Large intestine (tissue), 3 donors: ENCODE measurements around the gene ETV7. TPM values are rescaled to one million over a fixed set of nuclear protein-coding genes. Genes with fewer than 3 reads are reported as not detected.

Experiments
- DNase-seq, 2 donors: peaks; one replicate each; pipeline versions ENCODE4 v3.0.0 to v3.0.0-alpha.2; 2013
- H3K27ac ChIP-seq: one replicate; pipeline ENCODE4 v1.5.1; 2013; ENCODE audit warnings: low read length
- H3K27me3 ChIP-seq: 2 replicates; pipeline ENCODE4 v1.6.1; 2013; ENCODE audit warnings: low read length; ENCODE audit not compliant: control insufficient read depth, insufficient read depth
- H3K36me3 ChIP-seq: 2 replicates; pipeline ENCODE4 v1.6.1; 2013; ENCODE audit warnings: low read length; ENCODE audit not compliant: control insufficient read depth, insufficient read depth
- H3K4me1 ChIP-seq: one replicate; pipeline ENCODE4 v1.6.1; 2013; ENCODE audit warnings: low read length; ENCODE audit not compliant: control insufficient read depth, insufficient read depth
- H3K4me3 ChIP-seq: one replicate; pipeline ENCODE4 v1.5.1; 2013; ENCODE audit warnings: low read length
- H3K9me3 ChIP-seq: one replicate; pipeline ENCODE4 v1.6.1; 2013; ENCODE audit warnings: mild to moderate bottlenecking, low read depth, low read length, moderate library complexity; ENCODE audit not compliant: control insufficient read depth
- WGBS: methylation state at CpG from one replicate; pipeline ENCODE4 v1.1.5; 2013; ENCODE audit warnings: low lambda C conversion rate; ENCODE audit not compliant: insufficient coverage; 5-methylcytosine and 5-hydroxymethylcytosine counted together
- polyA plus RNA-seq: library from polyadenylated mRNA; unstranded; fragments of 120-200 nt; gene quantifications from one replicate; pipeline ENCODE4 v1.2.1, GENCODE V29; 2013

The ETV7 gene
- polyA plus RNA-seq, 1 donor, result 9.3 TPM

DNA sequence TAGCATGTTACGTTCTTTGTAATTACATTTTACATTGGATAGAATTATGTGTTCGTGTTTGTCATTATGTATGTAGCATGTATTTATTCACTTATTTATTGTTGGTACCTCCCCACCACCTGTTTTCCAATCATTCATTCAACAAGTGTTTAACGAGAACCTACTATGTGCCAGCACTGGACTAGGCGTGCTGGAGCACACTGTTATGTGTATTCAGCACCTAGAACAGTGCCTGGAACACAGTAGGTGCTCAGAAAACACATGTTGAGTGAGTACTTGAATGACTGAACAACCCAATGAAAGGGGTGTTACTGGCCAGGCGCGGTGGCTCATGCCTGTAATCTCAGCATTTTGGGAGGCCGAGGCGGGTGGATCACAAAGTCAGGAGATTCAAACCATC lies 11.3 kb downstream of the ETV7 start:
- no peaks in the 10 kb centered on the region for H3K27me3 ChIP-seq
- no peak overlapping the region for H3K27ac ChIP-seq
- WGBS, result 83% methylated on average over 1 of the region's 8 CpGs
- H3K36me3 ChIP-seq, result no peaks in the 10 kb centered on the region
- no peaks in the 10 kb centered on the region for H3K4me1 ChIP-seq
- DNase-seq, result no peak
- H3K4me3 ChIP-seq, result no peak overlapping the region
- no peaks in the 10 kb centered on the region for H3K9me3 ChIP-seq

DNA sequence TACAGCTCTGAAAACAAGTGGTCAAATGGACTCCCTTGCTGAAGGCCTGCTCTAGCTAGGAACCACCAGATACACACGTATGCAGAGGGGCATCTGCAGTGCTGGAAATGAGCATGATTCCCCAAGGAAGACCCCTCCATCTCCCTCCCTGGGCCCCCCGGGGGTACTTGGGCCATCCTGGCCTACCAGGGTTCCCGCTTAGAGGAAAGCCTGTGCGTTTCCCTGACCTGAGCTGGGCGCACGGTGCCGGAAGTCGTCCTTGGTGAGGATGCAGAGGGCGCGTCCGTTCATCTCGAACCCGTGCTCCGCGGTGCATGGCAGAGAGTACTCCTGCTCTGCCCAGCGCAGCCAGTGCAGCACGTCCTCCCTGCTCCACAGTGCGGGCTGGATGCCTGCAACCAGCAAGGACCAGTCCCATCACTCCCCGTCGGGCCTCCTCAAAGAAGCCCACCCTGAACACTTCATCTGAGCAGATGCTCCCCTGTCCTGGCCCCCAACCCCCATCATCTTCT lies 11.8 kb downstream of the ETV7 start:
- Histone ChIP-seq H3K27me3 (no peaks in the 10 kb centered on the region), H3K4me3 (no peak overlapping the region), H3K9me3 (no peaks in the 10 kb centered on the region), H3K27ac (no peak overlapping the region), H3K36me3 (no peaks in the 10 kb centered on the region), H3K4me1 (no peaks in the 10 kb centered on the region)
- no peak for DNase-seq
- 100% methylated on average over 2 of the region's 20 CpGs for WGBS

DNA sequence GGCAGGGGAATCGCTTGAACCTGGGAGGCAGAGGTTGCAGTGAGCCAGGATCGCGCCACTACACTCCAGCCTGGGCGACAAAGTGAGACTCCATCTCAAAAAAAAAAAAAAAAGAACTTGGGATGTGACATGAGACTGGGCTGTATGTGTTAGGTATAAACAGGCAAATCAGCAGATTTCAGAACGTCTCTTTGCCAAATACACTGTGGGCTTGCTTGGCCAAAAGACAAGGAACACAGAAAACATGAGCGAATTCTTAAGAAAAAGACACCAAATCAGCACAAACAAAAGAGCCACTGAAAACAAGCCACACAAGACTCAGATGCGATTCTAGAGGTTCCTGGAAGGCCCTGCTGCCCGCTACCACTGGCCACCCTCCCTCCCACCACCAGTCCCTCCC lies 12.5 kb downstream of the ETV7 start:
- no peaks in the 10 kb centered on the region for H3K4me1 ChIP-seq
- no peak overlapping the region for H3K27ac ChIP-seq
- no peaks in the 10 kb centered on the region for H3K36me3 ChIP-seq
- no peak for DNase-seq
- no peak overlapping the region for H3K4me3 ChIP-seq
- 100% methylated on average over 3 of the region's 8 CpGs for WGBS
- no peaks in the 10 kb centered on the region for H3K27me3 ChIP-seq
- H3K9me3 ChIP-seq, result no peaks in the 10 kb centered on the region

DNA sequence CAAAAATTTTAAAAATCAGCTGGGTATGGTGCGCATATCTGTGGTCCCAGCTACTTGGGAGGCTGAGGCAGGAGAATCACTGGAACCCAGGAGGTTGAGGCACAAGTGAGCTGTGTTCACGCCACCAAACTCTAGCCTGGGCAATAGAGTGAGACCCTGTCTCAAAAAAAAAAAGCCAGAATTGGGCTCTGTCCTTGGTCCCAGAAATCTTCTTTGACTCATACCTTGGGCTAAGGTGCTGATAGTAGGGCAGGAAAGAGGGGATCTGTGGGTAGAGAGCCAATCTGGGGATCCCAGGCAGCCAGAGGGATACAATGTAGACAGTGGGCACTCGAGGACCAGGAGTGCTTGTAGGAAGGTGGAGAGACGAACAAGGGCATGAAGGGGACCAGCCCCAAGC lies 13.3 kb downstream of the ETV7 start:
- WGBS, result 100% methylated on average over 1 of the region's 4 CpGs
- no peak overlapping the region for H3K27ac ChIP-seq
- H3K27me3 ChIP-seq, result no peaks in the 10 kb centered on the region
- H3K36me3 ChIP-seq, result no peaks in the 10 kb centered on the region
- no peak overlapping the region for H3K4me3 ChIP-seq
- H3K9me3 ChIP-seq, result no peaks in the 10 kb centered on the region
- DNase-seq, result no peak
- no peaks in the 10 kb centered on the region for H3K4me1 ChIP-seq

GRCh38 chr6:36373368-36374019 lies 14.0 kb downstream of the ETV7 start:
- Histone ChIP-seq H3K4me1 (no peaks in the 10 kb centered on the region), H3K4me3 (no peak overlapping the region), H3K36me3 (no peaks in the 10 kb centered on the region), H3K27ac (no peak overlapping the region), H3K27me3 (no peaks in the 10 kb centered on the region), H3K9me3 (no peaks in the 10 kb centered on the region)
- DNase-seq, result no peak
- WGBS, result no CpG with 5 or more reads among the region's 15 CpGs

DNA sequence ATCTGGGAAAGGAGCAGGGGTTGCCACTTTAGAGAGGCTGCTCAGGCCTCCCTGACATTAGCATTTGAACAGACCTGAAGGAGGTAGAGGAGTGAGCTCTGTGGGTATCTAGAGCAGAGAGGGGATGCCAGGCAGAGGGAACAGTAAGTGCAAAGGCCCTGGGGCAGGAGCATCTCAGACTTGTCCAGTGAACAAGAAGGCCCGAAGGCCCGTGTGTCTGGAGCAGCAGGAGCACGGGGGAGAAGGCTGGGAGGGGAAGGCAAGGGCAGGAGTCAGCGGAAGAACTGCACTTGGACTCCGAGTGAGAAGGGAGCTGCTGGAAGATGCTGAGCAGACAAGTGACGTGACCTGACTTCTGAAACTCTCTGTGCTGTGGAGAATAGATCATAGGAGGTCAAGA lies 15.4 kb downstream of the ETV7 start:
- DNase-seq, result no peak
- no CpG with 5 or more reads among the region's 6 CpGs for WGBS
- no peaks in the 10 kb centered on the region for H3K9me3 ChIP-seq
- H3K4me1 ChIP-seq, result no peaks in the 10 kb centered on the region
- H3K27me3 ChIP-seq, result no peaks in the 10 kb centered on the region
- H3K36me3 ChIP-seq, result no peaks in the 10 kb centered on the region
- H3K27ac ChIP-seq, result no peak overlapping the region
- no peak overlapping the region for H3K4me3 ChIP-seq

- no CpG with 5 or more reads among the region's 9 CpGs for WGBS
- Histone ChIP-seq H3K4me1 (peaks cover 4% of the 10 kb centered on the region), H3K4me3 (no peak overlapping the region), H3K27me3 (no peaks in the 10 kb centered on the region), H3K27ac (no peak overlapping the region), H3K36me3 (no peaks in the 10 kb centered on the region), H3K9me3 (no peaks in the 10 kb centered on the region)
- DNase-seq, result no peak
Measured at GRCh38 chr6:36371211-36371610, 16.3 kb downstream of the ETV7 start.

GRCh38 chr6:36370638-36371037 lies 16.8 kb downstream of the ETV7 start:
- Histone ChIP-seq H3K4me3 (no peak overlapping the region), H3K9me3 (no peaks in the 10 kb centered on the region), H3K27me3 (no peaks in the 10 kb centered on the region), H3K36me3 (no peaks in the 10 kb centered on the region), H3K4me1 (peaks cover 10% of the 10 kb centered on the region), H3K27ac (no peak overlapping the region)
- WGBS, result no CpG with 5 or more reads among the region's 2 CpGs
- DNase-seq, result no peak

DNA sequence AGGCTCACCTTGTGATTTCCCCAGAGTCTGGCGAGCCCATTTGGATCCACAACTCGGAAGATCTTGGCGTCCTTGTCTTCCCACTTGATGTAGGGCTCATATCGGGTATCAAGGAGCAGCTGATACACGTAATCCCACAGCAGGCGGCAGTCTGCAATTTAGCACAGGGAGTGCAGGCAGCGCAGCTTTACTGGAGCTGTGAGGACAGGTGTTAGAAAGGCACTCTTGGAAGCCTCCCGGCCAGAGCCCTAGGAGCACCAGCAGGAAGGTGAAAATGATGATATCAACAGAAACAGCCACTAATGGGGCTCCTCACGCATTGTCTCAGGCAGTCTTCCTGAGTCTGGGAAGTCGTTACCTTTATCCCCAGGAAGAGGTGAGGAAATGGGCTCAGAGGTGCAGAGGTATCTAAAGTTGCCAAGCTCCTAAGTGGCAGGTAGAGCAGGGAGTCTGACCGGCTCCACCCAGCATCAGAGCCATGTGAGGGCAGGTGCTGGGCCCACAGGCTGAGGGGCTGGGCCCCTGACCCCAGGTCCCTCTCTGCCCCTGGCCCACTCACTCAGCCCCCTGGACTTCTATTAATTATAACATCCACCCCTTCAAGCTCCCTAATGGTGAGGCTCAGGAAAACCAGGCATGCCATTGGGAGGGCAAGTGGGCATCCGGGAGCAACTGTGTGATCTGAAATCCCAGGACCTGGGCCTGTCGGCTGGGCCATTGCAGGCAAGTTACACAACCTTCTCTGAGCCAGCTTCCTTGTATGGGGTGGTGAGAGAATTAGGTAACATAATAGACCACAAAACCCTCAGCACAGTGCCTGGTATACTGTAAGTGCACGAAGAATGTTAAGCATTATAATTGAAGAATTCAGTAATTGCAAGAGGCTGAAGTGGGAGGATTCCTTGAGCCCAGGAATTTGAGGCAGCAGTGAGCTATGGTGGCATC lies 18.3 kb downstream of the ETV7 start:
- Histone ChIP-seq H3K4me1 (peaks cover 22% of the 10 kb centered on the region), H3K36me3 (no peaks in the 10 kb centered on the region), H3K9me3 (peaks cover 3% of the 10 kb centered on the region), H3K27ac (no peak overlapping the region), H3K27me3 (no peaks in the 10 kb centered on the region), H3K4me3 (no peak overlapping the region)
- no peak for DNase-seq
- 80% methylated on average over 1 of the region's 14 CpGs for WGBS

GRCh38 chr6:36368421-36368820 lies 19.0 kb downstream of the ETV7 start:
- no peak for DNase-seq
- Histone ChIP-seq H3K36me3 (no peaks in the 10 kb centered on the region), H3K27me3 (no peaks in the 10 kb centered on the region), H3K9me3 (peaks cover 3% of the 10 kb centered on the region), H3K27ac (no peak overlapping the region), H3K4me1 (peaks cover 22% of the 10 kb centered on the region), H3K4me3 (no peak overlapping the region)
- WGBS, result no CpG with 5 or more reads among the region's 1 CpG
